DND-41 (cell line): ENCODE measurements around the gene GALNT18.

Experiments used
- ATAC-seq: fragments of 200-7000 bp; cut with Tn5 transposase; 3 replicates; pipeline ENCODE4 v1.9.1; 2021; ENCODE audit warnings: low read depth; ENCODE audit not compliant: insufficient read depth
- DNase-seq: peaks from one replicate; pipeline ENCODE4 v3.0.0-alpha.2; 2020
- H2AFZ ChIP-seq: 2 replicates; pipeline ENCODE4 v1.6.0; 2012; ENCODE audit warnings: low read depth, low read length
- H3K27ac ChIP-seq: 2 replicates; pipeline ENCODE4 v1.5.1; 2012; ENCODE audit warnings: low read length, inconsistent platforms
- H3K27me3 ChIP-seq: fragments of 200-600 bp; sonication (generic); 2 replicates; pipeline ENCODE4 v1.6.0; 2012; ENCODE audit warnings: low read length, mild to moderate bottlenecking, inconsistent platforms; ENCODE audit not compliant: insufficient read depth, poor library complexity
- H3K36me3 ChIP-seq: 2 replicates; pipeline ENCODE4 v1.5.1; 2012; ENCODE audit warnings: low read length, inconsistent platforms; ENCODE audit not compliant: insufficient read depth
- H3K4me1 ChIP-seq: 2 replicates; pipeline ENCODE4 v1.5.1; 2012; ENCODE audit warnings: mild to moderate bottlenecking, low read length; ENCODE audit not compliant: insufficient read depth
- H3K4me2 ChIP-seq: 2 replicates; pipeline ENCODE4 v1.6.0; 2012; ENCODE audit warnings: mild to moderate bottlenecking, moderate library complexity, low read length, inconsistent platforms; ENCODE audit not compliant: insufficient read depth
- H3K4me3 ChIP-seq, 2 experiments: fragments of 200-600 bp in 1 of 2; shearing (Covaris generic) in 1 of 2; 2 replicates each; pipeline ENCODE4 v1.5.1; 2012 to 2016; ENCODE audit warnings: inconsistent platforms in 2 of 2, low read length in 2 of 2, mild to moderate bottlenecking in 2 of 2, low read depth in 1 of 2, moderate library complexity in 1 of 2
- H3K79me2 ChIP-seq: 2 replicates; pipeline ENCODE4 v1.6.0; 2012; ENCODE audit warnings: low read length, inconsistent platforms; ENCODE audit not compliant: insufficient read depth
- H3K9ac ChIP-seq: 2 replicates; pipeline ENCODE4 v1.6.0; 2012; ENCODE audit warnings: low read depth, mild to moderate bottlenecking, inconsistent platforms, low read length, moderate library complexity
- H3K9me3 ChIP-seq: 2 replicates; pipeline ENCODE4 v1.5.1; 2012; ENCODE audit warnings: low read length, moderate library complexity, mild to moderate bottlenecking, inconsistent platforms; ENCODE audit not compliant: insufficient read depth, severe bottlenecking
- H4K20me1 ChIP-seq: 2 replicates; pipeline ENCODE4 v1.6.0; 2012; ENCODE audit warnings: low read length; ENCODE audit not compliant: insufficient read depth
- EZH2 ChIP-seq: IDR thresholded peaks from 3 replicates; pipeline ENCODE4 v1.6.1; 2012; ENCODE audit warnings: borderline replicate concordance, low read depth, mild to moderate bottlenecking, moderate library complexity, low read length, inconsistent platforms; ENCODE audit not compliant: severe bottlenecking
- TF ChIP-seq, protein P1 (sequence below): IDR thresholded peaks from 2 replicates; pipeline ENCODE4 v1.5.1; 2012; ENCODE audit warnings: borderline replicate concordance, low read length, moderate library complexity, mild to moderate bottlenecking; ENCODE audit not compliant: poor library complexity, severe bottlenecking; ENCODE audit errors: extremely low read depth

The GALNT18 gene

GRCh38 chr11:11411401-11411985 is 210.3 kb downstream of the GALNT18 start:
- Histone ChIP-seq H3K9me3 (no peaks in the 10 kb centered on the region), H3K4me1 (no peaks in the 10 kb centered on the region), H3K79me2 (no peaks in the 10 kb centered on the region), H3K4me3 (no peak overlapping the region), H2AFZ (no peak overlapping the region), H3K27me3 (peaks cover 46% of the 10 kb centered on the region), H4K20me1 (peaks cover 11% of the 10 kb centered on the region; the same call in 1 of the 2 replicates), H3K27ac (no peak overlapping the region), H3K36me3 (no peaks in the 10 kb centered on the region), H3K4me2 (no peak overlapping the region), H3K9ac (no peak overlapping the region)
- ATAC-seq (no peak), DNase-seq (no peak)
- TF ChIP-seq, protein P1, sequence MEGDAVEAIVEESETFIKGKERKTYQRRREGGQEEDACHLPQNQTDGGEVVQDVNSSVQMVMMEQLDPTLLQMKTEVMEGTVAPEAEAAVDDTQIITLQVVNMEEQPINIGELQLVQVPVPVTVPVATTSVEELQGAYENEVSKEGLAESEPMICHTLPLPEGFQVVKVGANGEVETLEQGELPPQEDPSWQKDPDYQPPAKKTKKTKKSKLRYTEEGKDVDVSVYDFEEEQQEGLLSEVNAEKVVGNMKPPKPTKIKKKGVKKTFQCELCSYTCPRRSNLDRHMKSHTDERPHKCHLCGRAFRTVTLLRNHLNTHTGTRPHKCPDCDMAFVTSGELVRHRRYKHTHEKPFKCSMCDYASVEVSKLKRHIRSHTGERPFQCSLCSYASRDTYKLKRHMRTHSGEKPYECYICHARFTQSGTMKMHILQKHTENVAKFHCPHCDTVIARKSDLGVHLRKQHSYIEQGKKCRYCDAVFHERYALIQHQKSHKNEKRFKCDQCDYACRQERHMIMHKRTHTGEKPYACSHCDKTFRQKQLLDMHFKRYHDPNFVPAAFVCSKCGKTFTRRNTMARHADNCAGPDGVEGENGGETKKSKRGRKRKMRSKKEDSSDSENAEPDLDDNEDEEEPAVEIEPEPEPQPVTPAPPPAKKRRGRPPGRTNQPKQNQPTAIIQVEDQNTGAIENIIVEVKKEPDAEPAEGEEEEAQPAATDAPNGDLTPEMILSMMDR: no peak
- TF ChIP-seq EZH2: no peak

DNA sequence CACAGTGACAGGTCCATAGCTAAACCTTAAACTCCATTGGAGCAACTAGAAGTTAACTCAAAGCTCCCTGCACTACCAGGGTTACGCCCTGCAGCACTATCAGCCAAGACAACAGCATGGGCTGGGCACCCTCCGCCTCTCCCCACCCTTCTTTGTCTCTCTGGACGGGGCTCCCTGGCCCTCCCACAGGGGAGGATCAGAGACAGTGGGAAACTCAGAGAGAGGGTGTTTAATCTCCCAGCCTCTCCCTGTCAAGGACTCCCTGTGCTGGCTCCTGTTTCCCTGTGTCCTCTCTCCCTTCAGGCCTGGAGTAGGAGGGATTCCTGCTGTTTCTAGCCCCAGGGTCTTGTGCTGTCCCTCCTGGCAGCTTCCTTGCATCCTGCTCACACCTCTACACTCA is 211.9 kb downstream of the GALNT18 start:
- H3K4me2 ChIP-seq: no peak overlapping the region
- peaks cover 10% of the 10 kb centered on the region for H4K20me1 ChIP-seq
- H3K4me3 ChIP-seq: no peak overlapping the region
- no peaks in the 10 kb centered on the region for H3K9me3 ChIP-seq
- no peaks in the 10 kb centered on the region for H3K36me3 ChIP-seq
- no peaks in the 10 kb centered on the region for H3K79me2 ChIP-seq
- no peak overlapping the region for H3K9ac ChIP-seq
- DNase-seq (no peak), ATAC-seq (no peak)
- peaks cover 51% of the 10 kb centered on the region for H3K27me3 ChIP-seq
- H3K27ac ChIP-seq: no peak overlapping the region
- no peak for TF ChIP-seq EZH2
- H3K4me1 ChIP-seq: no peaks in the 10 kb centered on the region
- H2AFZ ChIP-seq: no peak overlapping the region

DNA sequence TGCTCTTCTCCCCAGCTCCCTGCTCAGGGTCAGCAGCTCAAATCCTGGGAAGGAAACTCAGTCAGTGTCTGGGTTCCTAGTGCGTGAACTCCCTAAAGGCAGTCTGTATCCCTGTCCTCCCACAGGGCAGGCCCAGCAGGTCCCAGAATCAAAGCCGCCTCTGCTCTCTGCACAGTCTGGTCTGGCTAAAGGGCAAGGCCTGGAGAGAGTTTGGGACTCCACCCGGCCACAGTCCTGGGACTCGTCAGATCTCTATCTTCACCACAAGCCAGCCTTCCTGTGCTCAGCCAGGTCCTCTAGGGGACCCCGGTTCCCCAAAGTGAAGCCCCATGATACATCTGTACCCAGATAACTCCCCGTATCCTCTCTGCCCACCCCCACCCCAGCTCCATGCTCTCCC is 212.6 kb downstream of the GALNT18 start:
- Histone ChIP-seq H3K4me3 (no peak overlapping the region), H3K4me2 (no peak overlapping the region), H4K20me1 (peaks cover 9% of the 10 kb centered on the region), H3K9me3 (no peaks in the 10 kb centered on the region), H2AFZ (no peak overlapping the region), H3K36me3 (no peaks in the 10 kb centered on the region), H3K9ac (no peak overlapping the region), H3K4me1 (no peaks in the 10 kb centered on the region), H3K27ac (no peak overlapping the region), H3K27me3 (peaks cover 50% of the 10 kb centered on the region), H3K79me2 (no peaks in the 10 kb centered on the region)
- TF ChIP-seq, protein P1: no peak
- TF ChIP-seq EZH2: no peak
- DNase-seq (no peak), ATAC-seq (no peak)

GRCh38 chr11:11408436-11409221 is 213.2 kb downstream of the GALNT18 start:
- H3K36me3 ChIP-seq: no peaks in the 10 kb centered on the region
- H3K9ac ChIP-seq: no peak overlapping the region
- peaks cover 11% of the 10 kb centered on the region for H4K20me1 ChIP-seq
- no peak for TF ChIP-seq EZH2
- TF ChIP-seq, protein P1: no peak
- H3K27me3 ChIP-seq: peaks cover 50% of the 10 kb centered on the region
- H3K4me3 ChIP-seq: no peak overlapping the region
- H3K4me2 ChIP-seq: no peak overlapping the region
- no peak overlapping the region for H3K27ac ChIP-seq
- ATAC-seq (no peak), DNase-seq (no peak)
- no peaks in the 10 kb centered on the region for H3K4me1 ChIP-seq
- no peaks in the 10 kb centered on the region for H3K9me3 ChIP-seq
- no peak overlapping the region for H2AFZ ChIP-seq
- H3K79me2 ChIP-seq: no peaks in the 10 kb centered on the region
